Measurements from ENCODE around the gene MORN1.
A peak's percentile ranks its signal among the peaks of the same experiment; 100 is the strongest.
"Not testable (repeated sequence)": the region's sequence is repeated elsewhere in the genome, so short reads cannot be mapped to it uniquely, and the experiment has no call there.

MORN1 gene

GRCh38 chr1:2300851-2301606 lies 90.3 kb downstream of the MORN1 start:
- DNase-seq (peak; percentile 93), ATAC-seq (peak; percentile 83)
- no peaks in the 10 kb centered on the region for H3K9me3 Mint-ChIP-seq
- H3K4me1 Mint-ChIP-seq, result peaks cover 62% of the 10 kb centered on the region
- no peaks in the 10 kb centered on the region for H3K27me3 Mint-ChIP-seq
- peak overlapping the region; percentile 77 for H3K4me3 Mint-ChIP-seq
- peak overlapping the region; percentile 93 for H3K27ac Mint-ChIP-seq
- H3K36me3 Mint-ChIP-seq (ENCODE audit: low read depth), result peaks cover 4% of the 10 kb centered on the region

- Mint-ChIP-seq H3K27me3 (no peaks in the 10 kb centered on the region), H3K9me3 (no peaks in the 10 kb centered on the region), H3K36me3 (ENCODE audit: low read depth) (peaks cover 4% of the 10 kb centered on the region), H3K4me3 (peak overlapping the region; percentile 77), H3K4me1 (peaks cover 68% of the 10 kb centered on the region), H3K27ac (peak overlapping the region; percentile 93)
- DNase-seq (peak; percentile 88), ATAC-seq (peak; percentile 85)
Measured at GRCh38 chr1:2300004-2300771, 91.2 kb downstream of the MORN1 start.

- ATAC-seq (no peak), DNase-seq (no peak)
- H3K27ac Mint-ChIP-seq, result peak overlapping the region; percentile 93
- no peaks in the 10 kb centered on the region for H3K9me3 Mint-ChIP-seq
- no peaks in the 10 kb centered on the region for H3K27me3 Mint-ChIP-seq
- H3K4me1 Mint-ChIP-seq, result peaks cover 74% of the 10 kb centered on the region
- H3K36me3 Mint-ChIP-seq (ENCODE audit: low read depth), result peaks cover 4% of the 10 kb centered on the region
- peak overlapping the region; percentile 40 for H3K4me3 Mint-ChIP-seq
Measured at GRCh38 chr1:2299131-2299627, 92.2 kb downstream of the MORN1 start.

- Mint-ChIP-seq H3K4me1 (peaks cover 78% of the 10 kb centered on the region), H3K27me3 (no peaks in the 10 kb centered on the region), H3K4me3 (no peak overlapping the region)
Measured at GRCh38 chr1:2298685-2299084, 92.7 kb downstream of the MORN1 start.

GRCh38 chr1:2297246-2298011 lies 93.9 kb downstream of the MORN1 start:
- Mint-ChIP-seq H3K27me3 (no peaks in the 10 kb centered on the region), H3K27ac (no peak overlapping the region), H3K36me3 (ENCODE audit: low read depth) (peaks cover 4% of the 10 kb centered on the region), H3K9me3 (no peaks in the 10 kb centered on the region), H3K4me1 (peaks cover 79% of the 10 kb centered on the region), H3K4me3 (no peak overlapping the region)
- DNase-seq (no peak), ATAC-seq (no peak)

More at GRCh38 chr1:2298685-2299084, 92.7 kb downstream of the MORN1 start:
- peak overlapping the region; percentile 79 for H3K27ac Mint-ChIP-seq
- peaks cover 4% of the 10 kb centered on the region for H3K36me3 Mint-ChIP-seq (ENCODE audit: low read depth)
- no peak for DNase-seq
- no peak for ATAC-seq
- H3K9me3 Mint-ChIP-seq, result no peaks in the 10 kb centered on the region

GRCh38 chr1:2296614-2297013 lies 94.7 kb downstream of the MORN1 start:
- no peak for DNase-seq
- H3K4me1 Mint-ChIP-seq, result peaks cover 79% of the 10 kb centered on the region
- no peak overlapping the region for H3K4me3 Mint-ChIP-seq
- H3K36me3 Mint-ChIP-seq (ENCODE audit: low read depth), result peaks cover 4% of the 10 kb centered on the region
- no peak for ATAC-seq
- no peaks in the 10 kb centered on the region for H3K27me3 Mint-ChIP-seq
- H3K9me3 Mint-ChIP-seq, result no peaks in the 10 kb centered on the region
- no peak overlapping the region for H3K27ac Mint-ChIP-seq

- not testable (repeated sequence) for H3K27ac Mint-ChIP-seq; H3K27me3 Mint-ChIP-seq; H3K9me3 Mint-ChIP-seq; ATAC-seq; DNase-seq; H3K36me3 Mint-ChIP-seq (ENCODE audit: low read depth); H3K4me3 Mint-ChIP-seq
- peaks cover 79% of the 10 kb centered on the region for H3K4me1 Mint-ChIP-seq
Measured at GRCh38 chr1:2296211-2296610, 95.1 kb downstream of the MORN1 start.

GRCh38 chr1:2295526-2295925 lies 95.8 kb downstream of the MORN1 start:
- H3K27ac Mint-ChIP-seq, result no peak overlapping the region
- peaks cover 81% of the 10 kb centered on the region for H3K4me1 Mint-ChIP-seq
- no peaks in the 10 kb centered on the region for H3K27me3 Mint-ChIP-seq
- H3K9me3 Mint-ChIP-seq, result no peaks in the 10 kb centered on the region
- DNase-seq, result no peak
- no peak for ATAC-seq
- peaks cover 4% of the 10 kb centered on the region for H3K36me3 Mint-ChIP-seq (ENCODE audit: low read depth)
- H3K4me3 Mint-ChIP-seq, result no peak overlapping the region

- Mint-ChIP-seq H3K27ac (no peak overlapping the region), H3K36me3 (ENCODE audit: low read depth) (peaks cover 4% of the 10 kb centered on the region), H3K27me3 (no peaks in the 10 kb centered on the region), H3K4me3 (no peak overlapping the region), H3K9me3 (no peaks in the 10 kb centered on the region), H3K4me1 (peaks cover 81% of the 10 kb centered on the region)
- DNase-seq (no peak), ATAC-seq (no peak)
Measured at GRCh38 chr1:2294725-2295078, 96.7 kb downstream of the MORN1 start.

GRCh38 chr1:2294033-2294724 lies 97.2 kb downstream of the MORN1 start:
- Mint-ChIP-seq H3K27me3 (no peaks in the 10 kb centered on the region), H3K27ac (no peak overlapping the region), H3K36me3 (ENCODE audit: low read depth) (peaks cover 4% of the 10 kb centered on the region), H3K9me3 (no peaks in the 10 kb centered on the region), H3K4me1 (peaks cover 80% of the 10 kb centered on the region), H3K4me3 (no peak overlapping the region)
- ATAC-seq (no peak), DNase-seq (no peak)

- H3K27me3 Mint-ChIP-seq, result no peaks in the 10 kb centered on the region
- H3K36me3 Mint-ChIP-seq (ENCODE audit: low read depth), result peaks cover 4% of the 10 kb centered on the region
- H3K9me3 Mint-ChIP-seq, result no peaks in the 10 kb centered on the region
- peaks cover 80% of the 10 kb centered on the region for H3K4me1 Mint-ChIP-seq
- no peak for DNase-seq
- no peak overlapping the region for H3K27ac Mint-ChIP-seq
- no peak for ATAC-seq
- no peak overlapping the region for H3K4me3 Mint-ChIP-seq
Measured at GRCh38 chr1:2292725-2293450, 98.5 kb downstream of the MORN1 start.

- DNase-seq, result no peak
- no peaks in the 10 kb centered on the region for H3K27me3 Mint-ChIP-seq
- no peak for ATAC-seq
- H3K9me3 Mint-ChIP-seq, result no peaks in the 10 kb centered on the region
- H3K27ac Mint-ChIP-seq, result no peak overlapping the region
- peaks cover 81% of the 10 kb centered on the region for H3K4me1 Mint-ChIP-seq
- H3K4me3 Mint-ChIP-seq, result no peak overlapping the region
- peaks cover 5% of the 10 kb centered on the region for H3K36me3 Mint-ChIP-seq (ENCODE audit: low read depth)
Measured at GRCh38 chr1:2291577-2291976, 99.8 kb downstream of the MORN1 start.

GRCh38 chr1:2290595-2291510 lies 100.5 kb downstream of the MORN1 start:
- H3K4me1 Mint-ChIP-seq, result peaks cover 83% of the 10 kb centered on the region
- ATAC-seq, result peak; percentile 94
- DNase-seq, result peak; percentile 84
- no peaks in the 10 kb centered on the region for H3K9me3 Mint-ChIP-seq
- H3K36me3 Mint-ChIP-seq (ENCODE audit: low read depth), result peaks cover 2% of the 10 kb centered on the region
- peak overlapping the region; percentile 91 for H3K27ac Mint-ChIP-seq
- H3K4me3 Mint-ChIP-seq, result peak overlapping the region; percentile 75
- no peaks in the 10 kb centered on the region for H3K27me3 Mint-ChIP-seq

Data from activated naive CD8-positive, alpha-beta T cell treated with anti-CD3 and anti-CD28 coated beads, Interleukin-2, amount 50 U/mL, for 24 hours (primary cell).